Hepatocyte (in vitro differentiated cells): ENCODE measurements around the gene PINLYP.

Experiments used
- CTCF ChIP-seq: fragments of 200-600 bp; sonication (generic); IDR thresholded peaks from 2 replicates; pipeline ENCODE4 v1.5.1; 2016; ENCODE audit warnings: antibody characterized with exemption, mild to moderate bottlenecking; ENCODE audit not compliant: poor library complexity
- EZH2 ChIP-seq: fragments of 200-600 bp; sonication (generic); IDR thresholded peaks from 2 replicates; pipeline ENCODE4 v1.6.1; 2016; ENCODE audit warnings: antibody characterized with exemption, mild to moderate bottlenecking, borderline replicate concordance

- TF ChIP-seq CTCF, result no peak
- TF ChIP-seq EZH2, result no peak
These were observed 43.0 kb upstream of the PINLYP start for GRCh38 chr19:43532571-43532961.
